Lower lobe of right lung (tissue), 2 donors: ENCODE results near the gene FUT8. TPM values are rescaled to one million over a fixed set of nuclear protein-coding genes. Genes with fewer than 3 reads are reported as not detected.

ENCODE experiments used
- ATAC-seq, 2 donors: fragments of 200-7000 bp; cut with Tn5 transposase; one replicate each; pipeline ENCODE4 v1.9.1; 2020 to 2022; ENCODE audit warnings: mild to moderate bottlenecking in 2 of 2, moderate library complexity in 2 of 2
- DNase-seq: peaks from one replicate; pipeline ENCODE4 v3.0.0-alpha.2; 2020
- H3K27ac ChIP-seq: fragments of 200-600 bp; one replicate; pipeline ENCODE4 v1.8.0; 2022
- H3K27me3 ChIP-seq: fragments of 200-600 bp; one replicate; pipeline ENCODE4 v1.8.0; 2022; ENCODE audit warnings: low read depth
- H3K36me3 ChIP-seq: fragments of 200-600 bp; one replicate; pipeline ENCODE4 v1.8.0; 2022; ENCODE audit warnings: mild to moderate bottlenecking
- H3K4me1 ChIP-seq: fragments of 200-600 bp; one replicate; pipeline ENCODE4 v1.8.0; 2022
- H3K4me3 ChIP-seq: fragments of 200-600 bp; one replicate; pipeline ENCODE4 v1.8.0; 2022; ENCODE audit warnings: mild to moderate bottlenecking
- H3K9me3 ChIP-seq: fragments of 200-600 bp; one replicate; pipeline ENCODE4 v1.8.0; 2022
- CTCF ChIP-seq: fragments of 200-600 bp; IDR thresholded peaks from one replicate; pipeline ENCODE4 v1.8.0; 2022; ENCODE audit warnings: antibody characterized with exemption, mild to moderate bottlenecking
- intact Hi-C: fragments of 100-400 bp; cut with DNase I; formaldehyde crosslinking; loops from one replicate; pipeline ENCODE4 v1.11.0; 2022
- total RNA-seq: library from RNA; stranded (reverse); fragmentation: NEBNext Ultra II Directional; extraction: Animal tissue kit (Norgen Biotek cat#: 25700); gene quantifications from one replicate; pipeline ENCODE4 v1.2.1, GENCODE V29; 2021
- donor health status: DM: no; HTN: yes; CAD: no; lungs with severe emphysema.

The FUT8 gene
- total RNA-seq, 1 donor from 2014 or later: 46.1 TPM

GRCh38 chr14:65482757-65483438, 70.4 kb downstream of the FUT8 start:
- intact Hi-C loops: no loop called here
- Histone ChIP-seq H3K36me3 (no peaks in the 10 kb centered on the region), H3K27ac (no peak overlapping the region), H3K9me3 (no peaks in the 10 kb centered on the region), H3K4me3 (no peak overlapping the region), H3K27me3 (no peaks in the 10 kb centered on the region), H3K4me1 (no peaks in the 10 kb centered on the region)
- TF ChIP-seq CTCF: no peak
- DNase-seq (no peak), ATAC-seq (no peak)

- no peak for TF ChIP-seq CTCF
- intact Hi-C loops: no loop called here
- no peak for ATAC-seq
- Histone ChIP-seq H3K27me3 (no peaks in the 10 kb centered on the region), H3K9me3 (no peaks in the 10 kb centered on the region), H3K27ac (no peak overlapping the region), H3K4me3 (no peak overlapping the region), H3K36me3 (no peaks in the 10 kb centered on the region), H3K4me1 (no peaks in the 10 kb centered on the region)
- no peak for DNase-seq
Measured at GRCh38 chr14:65483647-65484046, 71.1 kb downstream of the FUT8 start.

- H3K4me1 ChIP-seq: no peaks in the 10 kb centered on the region
Measured at GRCh38 chr14:65485516-65485915, 73.0 kb downstream of the FUT8 start.

GRCh38 chr14:65486863-65487262, 74.3 kb downstream of the FUT8 start:
- no peaks in the 10 kb centered on the region for H3K36me3 ChIP-seq
- DNase-seq: no peak
- ATAC-seq: no peak
- H3K4me1 ChIP-seq: no peaks in the 10 kb centered on the region
- no peak for TF ChIP-seq CTCF
- no peak overlapping the region for H3K27ac ChIP-seq
- intact Hi-C loops: no loop called here
- H3K4me3 ChIP-seq: no peak overlapping the region
- H3K27me3 ChIP-seq: no peaks in the 10 kb centered on the region
- no peaks in the 10 kb centered on the region for H3K9me3 ChIP-seq

More at GRCh38 chr14:65485516-65485915, 73.0 kb downstream of the FUT8 start:
- Histone ChIP-seq H3K4me3 (no peak overlapping the region), H3K9me3 (no peaks in the 10 kb centered on the region), H3K36me3 (no peaks in the 10 kb centered on the region), H3K27me3 (no peaks in the 10 kb centered on the region), H3K27ac (no peak overlapping the region)
- ATAC-seq (no peak), DNase-seq (no peak)
- no peak for TF ChIP-seq CTCF
- intact Hi-C loops: no loop called here

- Histone ChIP-seq H3K36me3 (no peaks in the 10 kb centered on the region), H3K9me3 (no peaks in the 10 kb centered on the region), H3K4me3 (no peak overlapping the region), H3K27me3 (no peaks in the 10 kb centered on the region), H3K4me1 (no peaks in the 10 kb centered on the region), H3K27ac (no peak overlapping the region)
- DNase-seq (no peak), ATAC-seq (no peak)
- TF ChIP-seq CTCF: no peak
- intact Hi-C loops: no loop called here
Measured at GRCh38 chr14:65487783-65488494, 75.4 kb downstream of the FUT8 start.
